GM18519 (cell line): ENCODE data around the gene ZNRF1.
"Not testable (repeated sequence)": the region's sequence is repeated elsewhere in the genome, so short reads cannot be mapped to it uniquely, and the experiment has no call there.

Source experiments
- ATAC-seq: cut with Tn5 transposase; IDR thresholded peaks from one replicate; pipeline ENCODE4 v1.9.1; 2021; ENCODE audit warnings: mild to moderate bottlenecking, moderate library complexity; ENCODE audit not compliant: unreplicated experiment, low FRiP score

The ZNRF1 gene

DNA sequence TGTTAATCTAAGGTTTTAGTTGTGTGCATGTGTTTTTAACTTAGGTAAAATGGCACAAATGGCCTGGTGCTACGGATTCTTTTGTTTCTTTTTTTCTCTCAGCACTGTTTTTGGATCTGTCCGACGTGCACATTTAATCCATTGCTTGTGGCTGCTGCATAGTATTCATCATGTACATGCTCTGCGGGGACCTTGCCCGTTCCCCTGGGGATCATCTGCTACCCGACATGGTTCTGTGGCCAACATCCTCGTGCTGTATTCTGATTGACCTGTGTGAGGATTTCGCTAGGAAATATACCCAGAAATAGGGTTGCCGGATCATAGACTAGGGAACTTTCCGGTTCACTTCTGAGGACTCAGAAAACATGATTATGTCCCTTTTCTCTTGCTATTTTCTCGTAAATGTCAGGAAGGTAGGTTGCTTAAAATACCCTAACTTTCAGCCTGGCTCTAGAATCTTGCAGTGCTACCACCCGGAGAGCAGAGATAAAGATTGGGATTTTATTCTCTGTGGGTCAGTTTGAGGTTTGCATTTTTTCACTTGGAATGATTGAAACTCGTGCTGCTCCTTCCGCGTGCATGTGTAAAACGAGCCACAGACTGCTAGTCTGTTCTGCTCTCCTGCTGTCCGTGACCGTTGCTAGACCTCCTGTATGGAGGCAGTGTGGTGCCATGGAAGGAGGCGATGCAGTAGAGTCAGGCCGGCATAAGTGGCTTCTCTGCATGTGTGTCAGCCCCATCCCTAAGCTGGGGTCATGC, 74.9 kb downstream of the ZNRF1 start:
- no peak for ATAC-seq

DNA sequence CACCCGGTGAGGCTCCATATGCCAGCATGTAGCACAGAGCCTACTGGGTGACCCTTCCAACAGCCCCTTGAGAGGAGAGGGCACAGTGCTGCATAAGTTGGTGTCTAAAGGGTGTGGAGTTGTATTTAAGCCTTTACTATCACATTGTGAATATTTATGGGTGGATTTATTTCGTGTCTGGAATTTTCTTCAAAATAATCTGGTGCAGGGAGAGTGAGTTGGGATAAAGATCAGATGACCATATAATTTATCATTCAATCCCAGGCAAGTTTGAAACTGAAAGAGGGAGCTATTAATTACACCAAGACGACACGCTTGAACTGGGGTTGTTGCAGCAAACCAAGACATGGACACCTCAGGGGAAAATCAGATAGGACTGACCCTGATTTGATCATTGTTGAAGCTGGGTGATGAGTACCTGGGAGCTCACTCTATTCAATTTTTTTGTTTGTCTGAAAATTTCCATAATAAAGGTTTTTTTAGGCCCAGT, 75.5 kb downstream of the ZNRF1 start:
- ATAC-seq, result no peak

DNA sequence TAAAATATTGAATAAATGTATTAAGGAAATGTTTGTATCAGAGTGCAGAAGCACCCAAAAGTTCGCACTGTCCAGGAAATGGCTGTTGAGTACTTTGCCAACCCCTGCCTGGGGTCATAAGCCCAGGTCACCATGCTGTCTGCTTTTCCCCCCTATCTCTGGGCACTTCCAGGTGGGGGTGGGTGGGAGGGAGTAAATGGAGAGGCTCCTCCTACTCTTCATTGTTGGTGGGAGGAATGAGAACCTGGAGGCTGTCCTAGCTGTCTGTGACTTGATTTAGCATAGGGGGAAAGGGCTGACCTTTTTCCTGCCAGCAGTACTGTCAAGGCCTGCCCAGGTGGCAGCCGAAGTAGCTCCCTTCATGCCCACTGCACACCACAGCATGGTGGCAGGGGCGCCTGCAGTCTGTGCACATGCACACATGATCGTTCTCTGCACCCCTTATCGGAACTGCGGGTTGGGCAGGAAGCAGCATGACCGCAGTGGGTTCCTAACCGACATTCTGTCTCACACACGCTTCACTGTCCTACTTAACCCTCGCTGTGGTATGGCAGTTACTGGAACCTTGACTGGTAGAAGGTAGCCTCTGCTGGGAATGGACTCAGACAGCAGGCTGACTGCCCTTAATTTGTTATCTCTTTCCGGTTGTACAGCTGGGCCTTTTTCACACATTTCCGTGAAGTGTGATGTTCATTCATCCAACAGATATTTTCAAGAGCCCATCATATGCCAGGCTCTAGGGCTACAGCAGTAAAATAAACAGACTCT, 76.3 kb downstream of the ZNRF1 start:
- peak; percentile 96 for ATAC-seq

DNA sequence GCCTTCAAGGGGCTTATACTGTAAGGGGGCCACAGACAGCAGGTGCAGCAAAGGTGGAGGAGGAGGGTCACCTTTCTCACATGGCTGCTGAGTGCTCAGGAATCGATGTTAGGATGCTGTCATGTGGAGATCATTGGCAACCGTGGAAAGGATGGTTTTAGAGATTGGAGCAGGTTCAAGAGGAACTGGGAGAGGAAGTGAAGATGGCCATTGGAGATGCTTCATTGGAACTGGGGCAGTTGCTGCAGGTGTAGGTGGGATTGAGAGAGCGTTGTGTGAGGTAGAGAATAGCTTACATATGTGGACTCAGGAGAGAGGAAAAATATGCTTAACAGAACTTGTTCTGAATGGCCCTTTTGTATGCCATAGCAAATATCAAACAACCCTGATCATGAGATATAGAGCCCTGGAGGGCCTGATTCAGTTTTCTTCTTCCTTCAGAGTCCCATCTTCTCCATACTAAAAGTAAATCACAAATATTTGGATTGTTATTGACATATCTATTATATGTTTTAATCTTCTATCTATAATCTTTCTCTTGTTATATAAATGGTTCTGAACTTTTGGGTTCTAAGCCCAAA, 77.0 kb downstream of the ZNRF1 start:
- ATAC-seq, result no peak

DNA sequence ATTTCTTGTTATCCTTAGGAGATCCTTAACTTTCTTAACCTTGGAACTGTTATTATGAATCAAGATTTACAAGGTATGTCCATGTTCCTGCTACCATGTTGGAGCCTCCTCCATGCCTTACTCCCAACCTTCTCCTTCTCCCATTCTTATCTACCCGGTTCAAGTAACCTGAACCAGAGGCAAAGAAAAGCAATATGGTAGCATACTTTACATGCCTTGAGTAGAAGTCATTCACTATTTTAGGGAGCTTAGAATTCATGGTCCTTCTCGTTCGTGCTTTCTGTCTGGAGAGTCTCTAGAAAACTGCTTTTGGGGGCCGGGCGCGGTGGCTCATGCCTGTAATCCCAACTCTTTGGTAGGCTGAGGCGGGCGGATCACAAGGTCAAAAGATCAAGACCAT, 80.1 kb downstream of the ZNRF1 start:
- ATAC-seq, result no peak

DNA sequence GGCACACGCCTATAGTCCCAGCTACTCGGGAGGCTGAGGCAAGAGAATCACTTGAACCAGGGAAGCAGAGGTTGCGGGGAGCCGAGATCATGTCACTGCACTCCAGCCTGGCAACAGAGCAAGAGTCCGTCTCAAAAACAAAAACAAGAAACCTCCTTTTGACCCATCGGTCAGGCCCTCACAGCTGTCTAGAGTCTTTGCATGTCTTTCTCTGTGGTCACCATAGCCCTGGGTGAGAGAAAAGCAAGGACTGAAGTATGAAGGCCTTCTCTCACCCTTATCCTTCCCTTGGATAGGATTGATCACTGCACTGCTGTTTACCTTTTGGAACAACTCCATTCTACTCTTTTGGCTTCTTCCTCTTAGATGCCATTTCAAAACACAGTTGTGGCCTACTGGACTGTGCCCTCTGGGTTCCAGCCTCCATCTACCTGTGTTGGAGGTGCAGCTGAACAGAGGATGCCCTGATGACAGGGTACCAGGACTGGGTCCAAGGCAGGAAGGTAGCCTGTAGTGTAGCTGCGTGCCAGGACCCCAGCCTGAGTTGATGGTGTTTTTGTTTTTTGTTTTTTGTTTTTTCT, 80.6 kb downstream of the ZNRF1 start:
- no peak for ATAC-seq

DNA sequence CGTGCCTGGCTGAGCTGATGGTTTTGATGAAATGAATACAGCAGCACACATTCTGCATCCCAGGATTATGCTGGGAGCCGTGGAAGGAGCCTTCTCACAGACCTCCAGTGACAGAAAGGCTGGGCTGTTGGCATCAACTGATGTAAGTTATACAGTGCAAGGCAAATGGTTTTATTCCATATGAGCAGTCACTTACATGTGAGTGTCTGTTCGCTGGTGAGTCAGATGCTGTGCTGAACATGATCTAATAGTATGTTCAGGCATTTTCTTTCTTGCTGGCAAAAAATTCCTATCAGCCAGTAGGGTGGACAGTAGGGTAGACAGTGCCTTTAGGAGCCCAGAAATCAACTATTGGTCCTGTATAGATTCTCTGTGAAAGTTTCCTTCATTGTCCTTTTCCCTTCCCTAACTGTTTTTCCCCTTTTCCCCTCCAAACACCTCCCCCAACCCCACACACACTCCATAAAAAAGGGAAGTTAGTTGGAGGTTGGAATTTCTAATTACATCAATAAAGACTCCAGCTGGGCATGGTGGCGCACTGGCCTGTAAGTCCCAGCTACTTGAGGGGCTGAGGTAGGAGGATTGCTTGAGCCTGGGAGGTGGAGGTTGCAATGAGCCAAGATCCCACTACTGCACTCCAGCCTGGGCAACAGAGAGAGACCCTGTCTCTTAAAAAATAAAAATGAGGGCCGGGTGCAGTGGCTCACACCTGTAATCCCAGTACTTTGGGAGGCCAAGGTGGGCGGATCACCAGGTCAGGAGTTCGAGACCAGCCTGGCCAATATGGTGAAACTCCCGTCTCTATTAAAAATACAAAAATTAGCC, 81.6 kb downstream of the ZNRF1 start:
- ATAC-seq, result no peak

DNA sequence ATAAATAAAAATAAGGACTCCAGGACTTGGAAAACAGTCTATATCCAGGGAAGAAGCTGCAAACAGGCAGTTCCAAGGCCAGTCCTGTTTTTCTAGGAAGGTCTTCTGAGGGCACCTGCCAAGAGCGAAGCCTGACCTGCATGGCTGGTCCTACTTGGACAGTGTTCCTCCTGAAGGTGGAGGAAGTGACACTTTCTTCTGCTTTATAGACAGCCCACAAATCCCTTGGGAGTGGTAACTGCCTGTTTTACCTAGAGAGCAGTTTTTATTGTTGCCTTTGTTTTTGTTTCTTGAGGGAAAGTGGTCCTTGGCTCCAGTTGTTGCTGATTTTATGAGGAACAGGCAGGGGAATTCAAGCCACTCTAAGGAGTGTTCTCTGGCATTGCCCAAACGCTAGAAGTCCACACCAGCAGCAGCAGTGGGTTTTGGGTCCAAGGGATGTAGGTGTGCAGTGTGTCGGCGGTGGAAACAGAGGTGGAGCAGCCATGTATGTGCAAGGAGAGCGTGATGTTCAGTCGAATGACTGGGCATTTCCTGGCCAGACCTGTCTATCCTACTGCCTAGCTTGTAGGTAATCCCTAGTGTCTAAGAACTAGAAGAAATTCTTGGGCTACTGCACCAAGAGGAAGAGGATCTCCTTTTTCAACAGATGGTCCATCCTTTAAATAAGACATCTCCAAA, 82.5 kb downstream of the ZNRF1 start:
- ATAC-seq, result no peak

DNA sequence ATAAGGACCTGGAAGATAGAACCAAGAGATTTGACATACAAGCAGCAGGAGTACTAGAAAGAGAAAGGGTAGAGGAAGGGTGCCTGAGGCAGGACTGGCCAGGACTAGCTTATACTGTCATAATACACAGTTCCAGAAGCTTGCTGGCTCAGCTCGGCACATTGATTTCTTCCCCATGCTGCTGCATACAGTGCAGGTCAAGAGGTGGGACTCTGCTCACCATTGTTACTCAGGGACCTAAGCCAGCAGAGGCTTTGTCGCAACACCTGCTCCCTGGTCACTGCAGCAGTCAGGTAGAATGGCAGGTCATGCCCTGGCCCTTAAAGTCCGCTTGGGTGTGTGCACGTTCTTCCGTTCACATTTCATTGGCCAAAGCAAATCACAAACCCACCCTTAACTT, 85.0 kb downstream of the ZNRF1 start:
- no peak for ATAC-seq

DNA sequence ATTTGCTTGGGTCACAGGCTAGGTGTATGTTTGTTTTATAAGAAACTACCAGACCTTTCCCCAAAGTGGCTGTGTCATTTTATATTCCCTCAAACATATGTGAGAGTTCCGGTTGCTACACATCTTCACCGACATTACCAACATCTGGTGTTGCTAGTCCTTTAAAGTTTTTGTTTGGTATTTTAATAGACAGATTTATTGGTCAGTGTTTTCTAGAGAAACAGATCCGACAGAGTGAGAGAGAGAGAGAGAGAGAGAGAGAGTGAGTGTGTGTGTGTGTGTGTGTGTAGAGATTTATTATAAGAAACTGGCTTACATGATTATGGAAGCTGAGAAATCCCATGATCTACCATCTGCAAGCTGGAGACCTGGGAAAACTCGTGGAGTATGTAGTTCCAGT, 86.7 kb downstream of the ZNRF1 start:
- ATAC-seq, result no peak

DNA sequence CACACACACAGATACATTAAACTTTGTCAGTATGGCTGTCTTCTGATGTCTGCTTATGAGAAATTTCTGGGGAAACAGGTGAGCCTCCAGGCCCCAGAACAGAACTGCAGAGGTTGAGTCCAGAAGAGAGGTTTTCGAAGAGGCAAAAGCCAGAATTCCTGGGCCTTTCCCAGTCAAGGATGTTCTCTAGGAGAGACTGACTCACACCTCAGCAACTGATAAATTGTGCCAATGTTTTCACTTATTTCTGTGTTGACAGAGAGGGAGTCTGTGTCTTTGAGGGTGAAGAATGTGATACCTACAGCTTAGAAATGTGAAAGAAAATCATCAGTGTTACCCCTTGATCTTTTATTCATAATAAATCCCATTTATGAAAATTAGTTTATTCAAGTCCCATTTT, 87.5 kb downstream of the ZNRF1 start:
- ATAC-seq, result no peak

DNA sequence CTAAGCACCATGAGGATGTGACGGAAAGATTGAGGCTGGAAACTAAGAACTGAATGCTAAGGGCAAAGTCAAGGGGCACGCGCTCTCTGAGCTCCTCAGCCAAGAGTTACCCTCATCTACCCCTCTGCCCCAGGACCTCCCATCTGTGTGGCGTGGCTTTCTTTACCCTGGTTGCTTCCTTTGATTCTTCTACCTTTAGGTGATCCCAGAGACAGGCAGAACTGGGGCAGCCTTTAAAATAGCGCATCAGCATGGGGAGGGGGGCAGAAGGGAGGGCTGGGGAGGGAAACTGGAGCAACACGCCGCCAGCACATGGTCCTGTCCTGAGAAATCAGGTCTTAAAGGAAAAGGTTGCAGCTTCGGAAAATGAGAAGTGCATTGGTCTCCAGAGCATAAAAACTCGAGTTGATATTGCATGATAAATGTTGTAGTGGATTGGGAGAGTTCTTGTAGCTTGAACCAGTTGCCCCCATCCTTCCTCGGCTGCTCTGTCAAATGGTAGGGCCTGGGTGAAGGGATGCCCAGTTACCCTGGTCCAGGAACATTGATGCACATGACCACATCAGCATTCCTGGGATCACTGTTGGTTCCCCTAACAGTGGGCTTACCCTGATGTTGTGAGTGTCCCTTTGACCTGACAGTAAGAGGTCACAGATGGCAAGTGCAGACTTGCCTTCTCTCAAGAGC, 88.0 kb downstream of the ZNRF1 start:
- ATAC-seq, result no peak

DNA sequence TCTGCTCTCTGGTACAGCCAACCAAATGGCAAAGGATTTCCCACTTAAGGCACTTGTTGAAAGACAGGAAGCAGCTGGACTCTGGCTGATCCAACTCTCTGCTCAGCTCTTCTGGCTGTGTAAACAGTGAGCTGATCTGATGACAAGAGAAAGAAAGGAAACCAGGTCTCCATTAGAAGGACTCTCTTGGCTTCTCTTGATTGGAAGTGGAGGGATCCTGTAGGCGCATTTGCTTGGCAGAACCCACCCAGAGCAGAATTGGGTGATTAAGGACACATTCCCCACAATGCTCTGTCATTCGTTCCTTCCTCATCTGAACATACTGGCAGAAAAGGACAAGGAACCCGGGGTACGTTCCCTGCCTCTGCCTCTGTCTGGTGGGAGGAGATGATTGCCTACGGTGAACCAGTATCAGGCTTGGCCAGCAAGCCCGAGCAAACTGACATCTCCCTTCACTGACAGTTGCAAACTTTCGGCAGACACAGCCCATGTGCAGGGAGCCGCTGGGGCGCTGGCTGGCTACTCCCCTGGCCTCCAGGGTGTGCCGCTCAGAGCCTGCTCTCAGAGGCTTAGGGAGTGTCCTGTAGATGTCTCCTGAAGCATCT, 88.7 kb downstream of the ZNRF1 start:
- ATAC-seq, result no peak

DNA sequence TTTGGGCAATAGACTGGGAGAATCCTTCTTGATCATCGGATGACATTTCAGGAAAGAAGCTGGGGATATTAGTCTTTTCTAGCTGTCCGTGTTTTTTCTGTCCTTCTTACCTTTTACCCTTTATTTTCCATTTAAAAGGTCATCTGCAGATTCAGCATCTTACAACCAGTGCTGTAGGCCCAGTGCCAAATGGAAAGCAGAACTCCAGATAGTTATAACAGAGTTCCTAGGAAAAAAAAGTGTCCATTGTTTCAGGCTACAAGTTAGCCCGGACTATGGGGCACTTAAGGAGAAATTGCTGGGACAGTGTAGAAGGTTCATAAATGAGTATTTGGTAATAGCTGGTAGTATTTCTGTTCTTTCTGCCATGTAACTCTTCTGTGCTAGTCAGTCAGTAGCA, 89.4 kb downstream of the ZNRF1 start:
- ATAC-seq, result no peak

DNA sequence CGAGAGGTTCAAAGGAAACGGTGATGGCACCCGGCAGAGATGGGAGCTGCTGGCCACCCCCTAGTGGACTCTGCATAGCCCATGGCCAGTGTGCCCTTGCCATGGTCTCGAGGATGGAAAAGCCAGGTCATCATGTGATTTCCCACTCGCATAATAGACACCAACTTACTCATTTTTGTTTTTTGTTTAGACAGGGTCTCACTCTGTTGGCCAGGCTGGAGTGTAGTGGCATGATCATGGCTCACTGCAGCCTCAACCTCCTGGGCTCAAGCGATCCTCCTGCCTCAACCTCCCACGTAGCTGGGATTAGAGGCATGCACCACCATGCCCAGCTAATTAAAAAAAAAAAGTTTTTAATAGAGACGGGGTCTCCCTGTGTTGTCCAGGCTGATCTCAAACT, 90.1 kb downstream of the ZNRF1 start:
- ATAC-seq, result no peak

DNA sequence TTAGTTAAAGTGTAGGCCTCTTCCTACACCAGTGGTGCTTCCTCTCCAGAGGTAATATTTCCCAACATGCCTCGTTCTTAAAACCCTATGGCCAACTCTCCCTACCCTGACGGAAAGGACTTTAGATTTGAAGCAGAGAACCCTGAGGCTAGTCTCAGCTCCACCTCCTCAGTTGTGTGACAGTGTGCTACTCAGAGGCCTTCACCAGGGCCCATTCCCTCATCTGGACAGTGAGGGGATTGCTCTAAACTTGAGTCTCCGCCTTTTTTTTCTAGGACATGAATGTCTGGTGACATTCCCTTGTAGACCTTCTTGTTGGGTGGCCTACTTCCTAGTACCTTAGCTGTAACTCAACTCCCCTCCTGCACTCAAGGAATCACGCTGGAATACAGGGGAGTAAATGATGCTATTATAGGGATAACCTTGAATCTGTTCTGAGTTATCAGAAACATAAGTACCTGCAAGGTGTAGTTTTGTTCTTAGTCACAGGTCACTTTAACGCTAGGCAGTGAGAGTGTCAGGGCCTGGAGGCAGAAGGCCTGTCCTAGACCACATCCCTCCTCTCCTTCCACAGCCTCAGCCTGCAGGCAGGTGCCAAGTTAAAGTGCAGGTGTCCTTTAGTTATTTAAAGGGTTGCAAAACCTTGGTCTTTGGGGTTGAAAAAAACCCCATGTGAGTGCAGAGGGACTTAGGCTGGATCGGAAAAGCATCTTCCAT, 90.8 kb downstream of the ZNRF1 start:
- no peak for ATAC-seq

DNA sequence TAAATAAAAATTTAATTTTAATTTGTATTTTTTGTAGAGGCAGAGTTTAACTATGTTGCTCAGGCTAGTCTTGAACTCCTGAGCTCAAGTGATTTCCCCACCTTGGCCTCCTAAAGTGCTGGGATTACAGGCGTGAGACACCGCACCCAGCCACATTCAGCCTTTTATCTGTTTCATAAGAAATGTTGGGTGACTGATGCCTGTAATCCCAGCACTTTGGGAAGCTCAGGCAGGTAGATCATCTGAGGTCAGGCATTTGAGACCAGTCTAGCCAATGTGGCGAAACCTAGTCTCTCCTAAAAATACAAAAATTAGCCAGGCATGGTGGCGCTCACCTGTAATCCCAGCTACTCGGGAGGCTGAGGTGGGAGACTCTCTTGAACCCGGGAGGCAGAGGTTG, 92.1 kb downstream of the ZNRF1 start:
- not testable (repeated sequence) for ATAC-seq

DNA sequence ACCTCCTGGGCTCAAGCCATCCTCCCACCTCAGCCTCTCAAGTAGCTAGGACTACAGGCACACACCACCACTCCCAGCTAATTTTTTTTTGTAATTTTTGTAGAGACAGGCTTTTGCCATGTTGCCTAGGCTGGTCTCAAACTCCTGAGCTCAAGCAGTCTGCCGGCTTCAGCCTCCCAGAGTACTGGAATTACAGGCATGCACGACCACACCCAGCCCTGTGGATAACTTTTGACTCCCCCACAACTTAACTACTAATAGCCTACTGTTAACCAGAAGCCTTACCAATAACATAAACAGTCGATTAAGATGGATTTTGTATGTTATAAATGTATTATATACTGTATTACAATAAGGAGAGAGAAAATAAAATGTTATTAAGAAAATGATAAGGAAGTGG, 92.8 kb downstream of the ZNRF1 start:
- ATAC-seq, result not testable (repeated sequence)
